GM18511 (cell line): ENCODE data around the gene NWD2.

ENCODE experiments used
- ATAC-seq: cut with Tn5 transposase; IDR thresholded peaks from one replicate; pipeline ENCODE4 v1.9.1; 2021; ENCODE audit warnings: mild to moderate bottlenecking, moderate library complexity; ENCODE audit not compliant: unreplicated experiment

The NWD2 gene

GRCh38 chr4:37279121-37279520 is 34.6 kb downstream of the NWD2 start:
- ATAC-seq = no peak

- ATAC-seq = no peak
These were observed 35.5 kb downstream of the NWD2 start for GRCh38 chr4:37279894-37280592.

DNA sequence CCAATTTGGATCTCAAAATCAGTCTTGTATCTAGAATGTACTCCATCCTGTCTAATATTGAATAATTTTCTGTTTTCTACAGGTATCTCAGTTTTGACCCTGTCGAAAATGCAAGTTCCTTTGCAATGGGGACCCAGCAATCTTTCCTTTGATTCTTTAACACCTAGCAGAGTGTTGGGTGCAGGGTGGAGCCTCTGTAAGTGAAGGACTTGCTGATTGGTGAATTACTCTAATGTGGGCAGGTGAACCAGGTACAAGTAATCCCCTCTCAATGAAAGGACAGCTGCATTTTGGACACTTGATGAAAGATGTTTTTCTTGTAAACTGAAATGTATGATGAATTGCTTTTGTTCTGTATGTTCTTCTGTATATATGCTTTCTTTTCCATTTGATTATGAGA is 54.9 kb downstream of the NWD2 start:
- no peak for ATAC-seq

DNA sequence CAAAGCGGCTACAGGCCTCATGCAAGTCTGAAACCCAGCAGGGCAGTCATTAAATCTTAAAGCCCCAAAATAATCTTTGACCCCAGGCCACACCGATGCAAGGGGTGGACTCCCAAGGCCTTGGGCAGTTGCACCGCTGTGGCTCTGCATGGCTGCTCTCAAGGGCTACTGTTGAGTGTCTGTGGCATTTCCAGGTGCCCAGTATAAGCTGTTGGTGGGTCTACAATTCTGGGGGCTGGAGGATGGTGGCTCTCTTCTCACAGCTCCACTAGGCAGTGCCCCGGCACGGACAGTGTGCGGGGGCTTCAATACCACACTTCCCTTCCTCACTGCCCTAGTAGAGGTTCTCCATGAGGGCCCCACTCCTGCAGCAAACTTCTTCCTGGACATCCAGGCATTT is 60.1 kb downstream of the NWD2 start:
- no peak for ATAC-seq

GRCh38 chr4:37305984-37306383 is 61.4 kb downstream of the NWD2 start:
- no peak for ATAC-seq

GRCh38 chr4:37317104-37317643 is 72.6 kb downstream of the NWD2 start:
- ATAC-seq = no peak

DNA sequence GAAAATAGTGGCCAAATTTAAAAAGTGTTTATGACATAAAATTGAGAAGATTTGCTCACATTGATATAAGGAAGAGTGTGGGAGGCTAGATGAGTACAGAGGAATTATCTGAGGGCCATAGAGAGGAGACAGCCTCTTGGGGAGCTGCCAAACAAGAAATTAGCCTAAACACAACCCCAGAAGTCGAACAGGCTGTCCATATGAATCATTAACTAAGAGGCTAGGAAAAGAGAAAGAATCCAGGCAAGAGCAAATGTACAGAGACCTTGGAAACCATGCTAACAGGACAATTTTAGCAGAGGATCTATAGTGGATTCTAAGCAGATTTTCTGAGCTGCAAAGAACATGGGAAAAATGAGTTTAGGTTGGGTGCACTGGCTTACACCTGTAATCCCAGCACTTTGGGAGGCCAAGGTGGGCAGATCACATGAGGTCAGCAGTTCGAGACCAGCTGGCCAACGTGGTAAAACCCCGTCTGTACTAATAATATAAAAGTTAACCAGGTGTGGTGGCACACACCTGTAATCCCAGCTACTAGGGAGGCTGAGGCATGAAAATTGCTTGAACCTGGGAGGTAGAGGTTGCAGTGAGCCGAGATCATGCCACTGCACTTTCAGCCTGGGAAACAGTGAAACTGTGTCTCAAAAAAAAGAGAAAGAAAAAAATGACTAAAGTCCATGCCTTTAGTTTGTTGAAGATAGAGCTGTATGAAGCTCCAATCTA is 76.1 kb downstream of the NWD2 start:
- no peak for ATAC-seq

GRCh38 chr4:37322122-37322521 is 77.6 kb downstream of the NWD2 start:
- ATAC-seq = no peak

DNA sequence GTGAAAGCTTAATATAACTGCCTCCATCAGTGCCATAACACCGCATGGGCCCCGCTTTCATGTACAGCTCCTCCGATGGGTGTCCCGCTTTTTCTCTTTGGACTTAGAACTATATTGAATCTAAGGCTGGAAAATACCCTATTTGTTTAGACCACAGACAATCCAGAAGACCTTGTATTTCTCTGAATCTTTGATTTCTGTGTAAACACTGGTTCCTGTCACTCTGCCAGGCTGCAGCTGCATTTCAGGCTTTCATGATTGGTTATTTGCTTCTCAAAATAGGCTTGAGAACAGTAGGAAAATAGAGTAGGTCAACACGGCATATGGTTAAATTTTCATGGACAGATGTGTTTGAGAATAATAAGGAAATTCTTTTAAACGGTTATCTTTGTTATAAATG is 80.0 kb downstream of the NWD2 start:
- ATAC-seq = no peak

GRCh38 chr4:37326852-37327251 is 82.3 kb downstream of the NWD2 start:
- no peak for ATAC-seq

DNA sequence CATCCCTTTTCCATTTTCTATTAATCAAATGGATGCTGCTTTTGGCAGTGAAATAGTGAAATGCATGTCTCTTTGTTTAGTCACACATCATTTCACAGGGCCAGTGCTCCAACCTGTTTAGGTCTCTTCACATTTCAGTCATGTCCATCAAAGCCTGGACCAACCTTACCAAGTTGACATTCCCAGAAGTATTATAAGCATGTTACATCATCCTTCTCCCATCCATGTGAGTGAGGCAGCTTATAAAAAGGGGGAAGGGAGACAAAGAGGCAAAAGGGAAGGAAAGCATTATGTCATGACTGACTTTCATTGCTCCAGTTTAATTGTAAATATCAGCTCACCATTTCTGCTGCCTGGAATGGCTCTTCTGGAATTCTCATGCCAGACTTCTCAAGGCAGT is 94.4 kb downstream of the NWD2 start:
- no peak for ATAC-seq

- ATAC-seq = no peak
These were observed 114.2 kb downstream of the NWD2 start for GRCh38 chr4:37358748-37359147.

GRCh38 chr4:37359261-37359660 is 114.7 kb downstream of the NWD2 start:
- ATAC-seq = no peak

DNA sequence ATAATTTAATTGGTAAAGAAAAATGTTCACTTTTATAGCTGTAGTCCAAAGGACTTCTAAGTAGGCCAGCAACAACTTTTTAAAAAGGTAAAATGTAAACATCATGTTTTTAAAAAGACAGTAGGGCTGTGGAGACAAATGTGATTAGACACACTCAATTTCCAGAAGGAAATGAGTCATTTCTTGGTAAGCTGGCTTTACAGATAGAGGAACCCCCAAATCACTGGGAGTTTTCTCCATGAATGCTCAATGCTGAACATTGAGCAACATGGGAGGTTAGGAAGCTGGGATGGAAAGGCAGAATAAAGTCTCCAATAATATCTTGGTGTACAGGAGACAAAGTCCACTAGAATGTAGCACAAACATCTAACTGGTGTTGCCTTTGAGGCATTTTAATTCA is 121.3 kb downstream of the NWD2 start:
- ATAC-seq = no peak

- no peak for ATAC-seq
These were observed 123.4 kb downstream of the NWD2 start for GRCh38 chr4:37367901-37368300.

DNA sequence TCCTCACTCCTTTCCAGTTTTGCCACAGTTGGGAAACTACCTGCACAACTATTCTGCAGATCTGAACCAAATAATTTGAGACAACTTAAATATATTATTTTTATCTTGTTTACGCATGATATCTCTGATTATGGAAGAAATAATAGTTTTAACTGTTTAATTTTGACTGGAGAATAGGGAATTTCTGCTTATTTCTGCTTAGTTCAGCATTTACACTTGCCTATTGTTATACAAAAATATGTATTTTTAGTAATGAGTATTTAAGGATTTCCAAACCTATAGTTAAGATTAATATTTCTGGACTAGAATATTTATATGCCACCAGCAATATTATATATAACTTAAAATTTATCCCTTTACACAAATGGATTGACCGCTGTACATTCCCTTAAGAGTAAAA is 125.5 kb downstream of the NWD2 start:
- ATAC-seq = no peak

- ATAC-seq = no peak
These were observed 136.6 kb downstream of the NWD2 start for GRCh38 chr4:37381040-37381668.

DNA sequence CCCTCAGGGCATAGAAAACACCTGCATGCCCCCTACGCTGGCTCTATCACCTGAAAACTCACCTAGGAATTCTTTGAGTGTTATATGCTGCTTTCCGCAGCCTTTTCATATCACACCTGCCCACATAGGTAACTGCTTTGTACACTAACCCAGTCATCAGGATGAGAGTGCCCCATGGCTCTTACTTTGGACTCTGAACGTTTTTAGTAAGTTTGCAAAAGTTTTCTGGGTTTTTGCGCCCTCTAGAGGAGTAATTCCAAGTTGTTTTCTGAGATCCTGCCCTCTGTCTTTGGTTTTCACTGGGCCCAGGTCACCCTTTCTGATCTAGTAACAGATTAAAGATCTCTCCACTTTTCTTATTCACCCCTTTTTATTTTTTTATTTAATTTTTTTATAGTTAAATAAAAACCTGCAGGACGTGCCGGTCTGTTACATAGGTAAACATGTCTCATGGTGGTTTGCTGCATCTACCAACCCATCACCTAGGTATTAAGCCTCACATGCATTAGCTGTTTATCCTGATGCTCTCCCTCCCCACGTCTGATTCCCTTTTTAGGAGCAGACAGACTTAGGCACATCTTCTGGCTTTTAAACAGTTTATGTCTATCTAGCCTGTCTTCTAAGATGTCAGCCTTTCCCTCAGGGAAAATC is 139.2 kb downstream of the NWD2 start:
- peak; percentile 80 for ATAC-seq

DNA sequence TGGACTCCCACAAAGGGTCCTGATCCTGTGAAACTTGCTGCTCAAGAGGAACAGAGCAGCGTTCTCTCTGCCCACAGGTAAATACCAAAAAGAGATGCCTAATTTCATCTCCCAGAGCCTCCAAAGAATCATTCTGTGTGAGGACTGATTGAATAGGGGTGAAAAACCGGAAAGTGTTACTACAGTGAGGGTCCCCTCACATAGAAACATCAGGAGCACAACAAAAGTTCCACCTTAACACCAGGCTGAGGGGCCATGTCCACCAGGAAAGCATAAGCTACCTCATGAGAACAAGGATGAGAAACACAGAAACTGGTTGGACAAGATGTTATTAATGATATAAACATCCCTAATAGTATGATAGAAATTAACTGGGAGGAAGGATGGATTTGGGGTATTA is 140.9 kb downstream of the NWD2 start:
- ATAC-seq = no peak

- ATAC-seq = no peak
These were observed 144.3 kb downstream of the NWD2 start for GRCh38 chr4:37388681-37389365.

GRCh38 chr4:37389366-37389765 is 144.8 kb downstream of the NWD2 start:
- no peak for ATAC-seq
